ENCODE measurements around the gene CHRM1. TPM values are rescaled to one million over a fixed set of nuclear protein-coding genes. Genes with fewer than 3 reads are reported as not detected.

Gene CHRM1
- total RNA-seq, 2 experiments from 2014 or later = not detected

GRCh38 chr11:62922189-62922589, 1.0 kb upstream of the CHRM1 start:
- CTCF ChIA-PET = interaction anchor here (1.1 to 8.3 kb wide), 3 partner anchors 13 to 97 kb away, joined by 3 to 58 read pairs (median 4); no protein-coding TSS in a partner anchor
- peaks cover 19% of the 10 kb centered on the region for H3K4me1 Mint-ChIP-seq
- no peaks in the 10 kb centered on the region for H3K9me3 Mint-ChIP-seq (ENCODE audit: low read depth)
- H3K27me3 Mint-ChIP-seq = peaks cover 67% of the 10 kb centered on the region
- ATAC-seq (no peak), DNase-seq (no peak)
- H3K27ac Mint-ChIP-seq = no peak overlapping the region
- no peaks in the 10 kb centered on the region for H3K36me3 Mint-ChIP-seq
- H3K4me3 Mint-ChIP-seq = no peak overlapping the region

GRCh38 chr11:62921573-62922188, 518 bp upstream of the CHRM1 start:
- no peak for ATAC-seq
- no peak overlapping the region for H3K27ac Mint-ChIP-seq
- H3K4me3 Mint-ChIP-seq = no peak overlapping the region
- peaks cover 63% of the 10 kb centered on the region for H3K27me3 Mint-ChIP-seq
- no peak for DNase-seq
- CTCF ChIA-PET = interaction anchor here (1.1 to 8.3 kb wide), 2 partner anchors 12 to 16 kb away, joined by 4 to 58 read pairs; no protein-coding TSS in a partner anchor
- H3K4me1 Mint-ChIP-seq = peaks cover 19% of the 10 kb centered on the region
- H3K9me3 Mint-ChIP-seq (ENCODE audit: low read depth) = no peaks in the 10 kb centered on the region
- no peaks in the 10 kb centered on the region for H3K36me3 Mint-ChIP-seq

- DNase-seq (no peak), ATAC-seq (no peak)
- Mint-ChIP-seq H3K4me1 (peaks cover 10% of the 10 kb centered on the region), H3K36me3 (no peaks in the 10 kb centered on the region), H3K4me3 (no peak overlapping the region), H3K27me3 (peaks cover 51% of the 10 kb centered on the region), H3K9me3 (ENCODE audit: low read depth) (no peaks in the 10 kb centered on the region), H3K27ac (no peak overlapping the region)
- CTCF ChIA-PET = interaction anchor here (8.3 kb wide), 1 partner anchor 15 kb away, joined by 58 read pairs; no protein-coding TSS in a partner anchor
Observed at GRCh38 chr11:62919898-62920640, 1.1 kb downstream of the CHRM1 start.

- Mint-ChIP-seq H3K4me1 (peaks cover 10% of the 10 kb centered on the region), H3K4me3 (no peak overlapping the region), H3K36me3 (no peaks in the 10 kb centered on the region), H3K27me3 (peaks cover 47% of the 10 kb centered on the region), H3K9me3 (ENCODE audit: low read depth) (no peaks in the 10 kb centered on the region), H3K27ac (no peak overlapping the region)
- no peak for DNase-seq
- CTCF ChIA-PET = interaction anchor here (8.3 kb wide), 1 partner anchor 14 kb away, joined by 58 read pairs; no protein-coding TSS in a partner anchor
- no peak for ATAC-seq
Observed at GRCh38 chr11:62919476-62919875, 1.7 kb downstream of the CHRM1 start.

GRCh38 chr11:62918531-62918930, 2.6 kb downstream of the CHRM1 start:
- DNase-seq = no peak
- Mint-ChIP-seq H3K36me3 (no peaks in the 10 kb centered on the region), H3K4me1 (peaks cover 4% of the 10 kb centered on the region), H3K4me3 (no peak overlapping the region), H3K27me3 (peaks cover 38% of the 10 kb centered on the region), H3K9me3 (ENCODE audit: low read depth) (no peaks in the 10 kb centered on the region), H3K27ac (no peak overlapping the region)
- CTCF ChIA-PET = interaction anchor here (1.7 to 8.3 kb wide), 2 partner anchors 13 to 105 kb away, joined by 5 to 58 read pairs; no protein-coding TSS in a partner anchor
- ATAC-seq = no peak

- ATAC-seq = no peak
- H3K9me3 Mint-ChIP-seq (ENCODE audit: low read depth) = no peaks in the 10 kb centered on the region
- CTCF ChIA-PET = interaction anchor here (1.0 to 8.3 kb wide), 3 partner anchors 9 to 106 kb away, joined by 3 to 58 read pairs (median 5); no protein-coding TSS in a partner anchor
- DNase-seq = no peak
- peaks cover 2% of the 10 kb centered on the region for H3K4me1 Mint-ChIP-seq
- peaks cover 33% of the 10 kb centered on the region for H3K27me3 Mint-ChIP-seq
- no peaks in the 10 kb centered on the region for H3K36me3 Mint-ChIP-seq
- no peak overlapping the region for H3K27ac Mint-ChIP-seq
- H3K4me3 Mint-ChIP-seq = no peak overlapping the region
Observed at GRCh38 chr11:62917906-62918502, 3.2 kb downstream of the CHRM1 start.

- no peaks in the 10 kb centered on the region for H3K9me3 Mint-ChIP-seq (ENCODE audit: low read depth)
- H3K27ac Mint-ChIP-seq = no peak overlapping the region
- peaks cover 6% of the 10 kb centered on the region for H3K4me1 Mint-ChIP-seq
- H3K27me3 Mint-ChIP-seq = peaks cover 7% of the 10 kb centered on the region
- no peaks in the 10 kb centered on the region for H3K36me3 Mint-ChIP-seq
- no peak overlapping the region for H3K4me3 Mint-ChIP-seq
- no peak for ATAC-seq
- CTCF ChIA-PET = interaction anchor here (0.7 to 2.7 kb wide), 3 partner anchors 8 to 109 kb away, joined by 3 to 15 read pairs (median 3); no protein-coding TSS in a partner anchor
- DNase-seq = no peak
Observed at GRCh38 chr11:62914416-62914815, 6.7 kb downstream of the CHRM1 start.

GRCh38 chr11:62912268-62912667, 8.9 kb downstream of the CHRM1 start:
- CTCF ChIA-PET = interaction anchor here (0.7 to 1.1 kb wide), 2 partner anchors 9 to 31 kb away, joined by 3 read pairs; no protein-coding TSS in a partner anchor
- H3K4me3 Mint-ChIP-seq = no peak overlapping the region
- no peaks in the 10 kb centered on the region for H3K36me3 Mint-ChIP-seq
- DNase-seq = no peak
- no peak overlapping the region for H3K27ac Mint-ChIP-seq
- no peak for ATAC-seq
- H3K9me3 Mint-ChIP-seq (ENCODE audit: low read depth) = no peaks in the 10 kb centered on the region
- peaks cover 6% of the 10 kb centered on the region for H3K4me1 Mint-ChIP-seq
- peaks cover 13% of the 10 kb centered on the region for H3K27me3 Mint-ChIP-seq

- DNase-seq (no peak), ATAC-seq (no peak)
- H3K36me3 Mint-ChIP-seq = no peaks in the 10 kb centered on the region
- H3K27me3 Mint-ChIP-seq = peaks cover 20% of the 10 kb centered on the region
- H3K4me3 Mint-ChIP-seq = no peak overlapping the region
- CTCF ChIA-PET = interaction anchor here (0.7 to 9.9 kb wide), 3 partner anchors 8 to 109 kb away, joined by 3 to 284 read pairs (median 3); no protein-coding TSS in a partner anchor
- no peaks in the 10 kb centered on the region for H3K9me3 Mint-ChIP-seq (ENCODE audit: low read depth)
- H3K4me1 Mint-ChIP-seq = peaks cover 6% of the 10 kb centered on the region
- H3K27ac Mint-ChIP-seq = no peak overlapping the region
Observed at GRCh38 chr11:62911137-62912130, 9.7 kb downstream of the CHRM1 start.

GRCh38 chr11:62910141-62910882, 10.9 kb downstream of the CHRM1 start:
- no peaks in the 10 kb centered on the region for H3K9me3 Mint-ChIP-seq (ENCODE audit: low read depth)
- CTCF ChIA-PET = interaction anchor here (2.0 to 9.9 kb wide), 2 partner anchors 12 to 110 kb away, joined by 4 to 284 read pairs; no protein-coding TSS in a partner anchor
- H3K4me3 Mint-ChIP-seq = no peak overlapping the region
- peaks cover 20% of the 10 kb centered on the region for H3K27me3 Mint-ChIP-seq
- ATAC-seq = no peak
- no peak overlapping the region for H3K27ac Mint-ChIP-seq
- peaks cover 13% of the 10 kb centered on the region for H3K4me1 Mint-ChIP-seq
- no peak for DNase-seq
- H3K36me3 Mint-ChIP-seq = no peaks in the 10 kb centered on the region

GRCh38 chr11:62909107-62909894, 11.9 kb downstream of the CHRM1 start:
- peaks cover 22% of the 10 kb centered on the region for H3K27me3 Mint-ChIP-seq
- no peak overlapping the region for H3K4me3 Mint-ChIP-seq
- no peaks in the 10 kb centered on the region for H3K9me3 Mint-ChIP-seq (ENCODE audit: low read depth)
- CTCF ChIA-PET = interaction anchor here (2.0 to 9.9 kb wide), 3 partner anchors 13 to 118 kb away, joined by 4 to 284 read pairs (median 45); no protein-coding TSS in a partner anchor
- no peaks in the 10 kb centered on the region for H3K36me3 Mint-ChIP-seq
- no peak for DNase-seq
- H3K27ac Mint-ChIP-seq = no peak overlapping the region
- ATAC-seq = no peak
- H3K4me1 Mint-ChIP-seq = peaks cover 16% of the 10 kb centered on the region
